22Rv1 (cell line): ENCODE results near the gene MFSD2B.

ENCODE experiments used
- CTCF ChIP-seq: fragments of 450-650 bp; IDR thresholded peaks from 2 replicates; pipeline ENCODE4 v1.5.1; 2017; ENCODE audit warnings: mild to moderate bottlenecking
- ZFX ChIP-seq: fragments of 450-650 bp; IDR thresholded peaks from 2 replicates; pipeline ENCODE4 v1.6.1; 2017; ENCODE audit warnings: antibody characterized with exemption, borderline replicate concordance

DNA sequence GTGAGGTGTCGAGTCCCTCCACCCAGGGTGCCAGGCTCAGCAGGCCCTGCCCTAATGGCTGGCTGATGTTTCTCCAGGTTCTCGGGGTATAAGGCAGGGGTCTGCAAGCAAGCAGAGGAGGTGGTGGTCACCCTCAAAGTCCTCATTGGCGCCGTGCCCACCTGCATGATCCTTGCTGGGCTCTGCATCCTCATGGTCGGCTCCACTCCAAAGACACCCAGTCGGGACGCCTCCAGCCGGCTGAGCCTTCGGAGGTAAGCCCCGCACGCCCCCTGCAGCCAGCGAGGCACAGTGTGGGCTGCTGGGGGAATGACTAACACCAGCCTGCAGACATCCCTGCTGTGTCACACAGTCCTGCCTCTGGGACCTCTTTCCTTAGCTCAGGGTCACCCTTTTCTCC lies 14.1 kb downstream of the MFSD2B start:
- no peak for TF ChIP-seq CTCF
- TF ChIP-seq ZFX, result no peak
